Posterior cingulate gyrus (tissue), 11 donors: ENCODE data around the gene PRR5.
A peak's percentile ranks its signal among the peaks of the same experiment; 100 is the strongest.

Experiments used
- DNase-seq, 10 donors: peaks; one replicate each; pipeline versions ENCODE4 v3.0.0 to v3.0.0-alpha.2; 2020 to 2021; ENCODE audit warnings: mixed read lengths in 3 of 10
- intact Hi-C: fragments of 100-400 bp; cut with DNase I; formaldehyde crosslinking; loops from one replicate; pipeline ENCODE4 v1.15.1; 2023

PRR5 gene

DNA sequence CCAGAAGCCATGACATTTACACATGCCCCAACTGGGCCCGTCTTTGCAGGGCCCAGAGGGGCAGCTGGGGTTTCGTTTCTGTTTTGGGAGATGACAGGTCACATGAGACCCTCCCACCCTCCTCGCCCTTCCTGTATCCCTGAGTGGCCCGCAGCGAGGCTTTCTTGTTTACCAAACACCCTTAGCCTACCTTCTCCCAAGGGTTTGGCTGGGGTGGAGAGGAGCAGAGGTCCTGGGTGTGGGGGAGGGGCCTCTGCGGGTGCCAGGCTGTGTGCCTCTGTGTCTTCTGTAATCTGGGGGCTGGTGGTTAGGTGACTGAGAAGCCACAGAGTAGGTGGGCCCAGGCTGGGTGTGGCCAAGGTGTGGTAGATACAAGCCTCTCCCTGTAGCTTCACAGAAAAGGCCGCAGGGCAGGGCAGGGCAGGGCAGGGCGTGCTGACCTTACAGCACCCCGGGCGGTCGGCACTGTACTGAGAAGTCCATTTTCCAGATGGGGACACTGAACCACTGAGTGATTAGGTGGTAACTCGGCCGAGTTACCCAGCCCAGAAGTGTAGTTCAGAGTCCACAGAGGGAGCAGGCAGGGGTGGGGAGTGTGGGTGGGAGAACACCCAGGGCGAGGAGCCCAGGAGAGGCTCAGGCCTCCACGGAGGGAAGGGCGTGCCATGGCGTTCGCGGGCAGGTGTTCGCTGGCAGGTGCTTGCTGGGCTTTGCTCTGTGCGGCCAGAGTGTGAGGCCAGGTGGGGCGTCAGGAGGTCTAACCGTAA is 8.7 kb downstream of the PRR5 start:
- intact Hi-C loops: no loop called here
- DNase-seq: no peak

DNA sequence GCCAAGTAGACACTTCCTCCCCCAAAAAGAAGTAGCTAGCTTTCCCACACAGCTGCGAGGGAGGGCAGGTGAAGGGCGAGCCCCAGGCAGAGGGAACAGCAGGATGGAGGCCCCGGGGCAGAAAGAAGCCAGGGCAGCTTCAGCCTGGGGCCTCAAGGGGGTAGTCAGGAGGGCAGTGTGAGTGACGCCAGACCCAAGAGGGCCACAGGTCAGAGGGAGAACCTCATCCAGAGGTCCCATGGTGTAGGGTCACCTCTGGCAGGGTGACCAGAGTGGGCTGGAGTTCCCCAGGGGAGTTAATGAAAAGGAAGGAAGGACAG is 9.2 kb downstream of the PRR5 start:
- intact Hi-C loops: no loop called here
- DNase-seq: no peak

DNA sequence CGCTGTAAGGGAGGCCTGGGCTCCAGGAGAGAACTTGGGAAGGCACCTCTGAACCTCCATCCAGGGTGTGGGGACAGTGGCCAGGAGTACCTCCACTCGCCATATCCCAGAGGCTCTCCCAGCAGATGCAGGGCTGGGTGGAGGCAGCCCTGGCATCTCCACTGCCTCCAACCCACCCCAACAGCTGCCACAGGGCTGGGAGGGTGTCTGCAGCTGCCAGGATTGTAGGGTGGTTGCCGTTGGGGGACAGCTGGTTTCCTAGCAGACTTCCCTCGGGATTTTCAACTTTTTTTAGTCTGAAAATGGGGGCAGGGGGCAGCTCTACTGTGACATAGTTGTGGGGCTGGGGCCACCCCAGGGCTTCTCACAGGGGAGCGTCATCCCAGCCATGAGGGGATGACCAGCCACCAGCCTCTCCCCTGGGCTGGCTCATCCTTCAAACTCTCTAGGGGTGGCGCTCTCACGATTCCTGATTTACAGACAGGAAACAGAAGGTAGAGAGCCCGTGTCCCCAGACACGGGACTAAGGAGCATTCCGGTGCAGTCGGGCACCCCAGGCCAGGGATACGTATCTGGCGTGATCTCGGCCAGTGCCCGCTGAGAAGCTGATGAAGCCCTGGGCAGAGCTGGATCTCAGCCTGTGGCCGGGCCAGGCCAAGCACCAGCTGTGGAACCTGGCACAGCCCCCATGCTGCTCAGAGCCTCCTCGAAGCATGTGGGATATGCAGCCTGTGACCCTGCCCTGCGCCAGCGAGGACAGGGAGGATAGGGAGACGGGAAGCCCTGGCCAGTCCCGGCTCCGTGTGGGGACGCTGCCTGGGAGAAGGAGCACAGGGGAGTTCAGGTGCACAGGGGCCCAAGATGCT is 9.9 kb downstream of the PRR5 start:
- intact Hi-C loops: no loop called here
- DNase-seq: peak in 3 of 10 donors; percentile 35 to 94 (median 37)

DNA sequence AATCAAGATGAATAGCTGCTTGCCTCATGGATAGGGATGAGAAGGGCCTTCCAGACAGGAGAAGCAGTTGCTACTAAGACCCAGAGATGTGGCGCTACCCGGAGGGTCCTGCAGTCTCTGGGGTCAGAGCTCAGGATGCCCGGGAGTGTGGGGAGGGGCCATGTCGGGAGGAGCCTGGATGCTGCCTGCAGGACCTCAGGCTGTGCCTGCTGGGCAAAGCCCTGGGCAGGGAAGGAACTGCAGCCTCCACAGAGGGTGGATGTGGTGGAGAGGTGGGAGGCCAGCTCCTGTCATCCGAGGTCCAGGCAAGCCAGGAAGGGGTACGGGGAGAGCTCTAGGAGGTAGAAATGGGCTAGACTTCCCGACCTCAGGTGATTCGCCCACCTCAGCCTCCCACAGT is 11.0 kb downstream of the PRR5 start:
- intact Hi-C loops: no loop called here
- DNase-seq: no peak

DNA sequence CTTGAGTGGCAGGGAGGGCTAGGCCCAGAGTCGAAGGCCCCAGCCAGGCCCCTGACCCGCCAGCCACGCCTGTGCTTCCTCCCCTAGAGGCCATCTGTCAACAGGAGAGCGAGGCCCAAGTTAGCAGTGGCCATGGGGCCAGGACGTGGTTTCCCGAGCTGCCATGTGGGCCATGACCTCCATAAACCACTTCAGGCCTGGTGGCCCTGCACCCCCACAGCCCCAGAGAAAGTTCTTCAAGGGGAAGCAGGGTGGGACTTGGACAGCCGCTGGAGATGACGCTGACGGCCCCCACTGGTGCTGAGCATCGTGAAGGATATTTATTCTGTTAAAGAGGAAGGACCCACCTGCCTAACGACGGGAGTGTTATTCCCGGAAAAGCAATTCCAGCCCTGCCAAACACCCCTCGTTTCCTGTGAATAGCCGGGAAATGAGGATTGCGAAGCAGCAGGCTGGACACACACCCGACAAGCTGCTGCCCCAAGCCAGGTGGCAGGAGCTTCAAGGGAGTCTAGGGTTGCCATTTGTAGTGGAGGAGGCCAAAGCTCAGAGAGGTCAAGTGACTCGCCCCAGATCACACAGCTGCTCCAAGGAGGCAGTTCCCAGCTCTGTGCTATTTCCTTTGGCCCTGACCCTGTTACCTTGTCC is 12.8 kb downstream of the PRR5 start:
- intact Hi-C loops: no loop called here
- DNase-seq: no peak

DNA sequence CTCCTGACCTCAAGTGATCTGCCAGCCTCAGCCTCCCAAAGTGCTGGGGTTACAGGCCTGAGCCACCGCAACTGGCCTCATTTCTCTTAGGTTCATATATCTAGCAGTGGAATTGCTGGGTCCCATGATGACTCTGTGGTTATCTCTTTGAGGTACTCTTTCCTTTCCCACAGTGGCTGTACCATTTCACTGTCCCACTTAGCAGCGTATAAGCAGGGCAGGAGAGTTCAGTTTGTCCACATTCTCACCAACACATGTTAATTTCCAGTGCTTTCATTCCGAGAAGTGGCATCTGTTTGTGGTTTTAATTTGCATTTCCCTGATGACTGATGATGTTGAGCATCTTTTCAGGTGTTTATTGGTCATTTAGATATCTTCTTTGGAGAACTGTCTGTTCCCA is 16.4 kb downstream of the PRR5 start:
- no peak for DNase-seq
- intact Hi-C loops: no loop called here

DNA sequence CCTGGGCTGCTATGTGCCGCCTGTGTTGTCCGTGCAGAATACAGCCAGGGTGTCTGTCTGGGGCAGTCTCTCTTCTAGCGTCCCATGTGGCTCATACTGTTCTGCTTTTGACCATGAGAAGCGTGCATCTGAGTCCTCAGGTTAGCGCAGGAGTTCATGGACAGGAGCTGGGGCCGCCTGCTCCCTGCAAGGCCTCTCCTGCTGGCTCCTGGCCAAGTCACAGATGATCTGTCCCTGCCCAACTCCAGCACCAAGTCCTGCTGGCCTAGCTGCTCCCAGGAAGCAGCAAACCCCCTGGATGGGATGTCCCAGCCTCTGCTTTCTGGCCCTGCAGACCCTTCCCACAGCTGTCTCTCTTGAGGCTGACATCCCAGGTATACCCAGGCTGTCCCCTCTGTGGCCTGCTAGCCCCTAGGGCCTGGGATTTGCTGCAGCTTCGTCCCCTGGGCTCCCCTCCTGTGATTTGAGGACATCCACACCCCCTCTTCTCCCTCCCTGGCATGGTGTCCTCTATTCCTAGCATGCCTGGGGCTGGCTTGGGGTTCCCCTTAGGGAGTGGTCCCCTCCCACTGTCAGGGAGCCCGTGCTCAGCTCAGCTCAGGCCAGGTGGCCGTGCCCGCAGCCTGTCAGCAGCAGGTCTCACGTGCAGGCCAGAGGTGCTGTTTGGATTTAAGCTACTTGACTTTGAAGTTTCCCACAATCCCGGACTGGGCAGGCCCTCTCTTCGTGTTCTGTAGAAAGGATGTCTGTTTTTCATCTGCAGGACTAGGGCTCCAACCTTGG is 17.8 kb downstream of the PRR5 start:
- intact Hi-C loops: no loop called here
- DNase-seq: no peak

DNA sequence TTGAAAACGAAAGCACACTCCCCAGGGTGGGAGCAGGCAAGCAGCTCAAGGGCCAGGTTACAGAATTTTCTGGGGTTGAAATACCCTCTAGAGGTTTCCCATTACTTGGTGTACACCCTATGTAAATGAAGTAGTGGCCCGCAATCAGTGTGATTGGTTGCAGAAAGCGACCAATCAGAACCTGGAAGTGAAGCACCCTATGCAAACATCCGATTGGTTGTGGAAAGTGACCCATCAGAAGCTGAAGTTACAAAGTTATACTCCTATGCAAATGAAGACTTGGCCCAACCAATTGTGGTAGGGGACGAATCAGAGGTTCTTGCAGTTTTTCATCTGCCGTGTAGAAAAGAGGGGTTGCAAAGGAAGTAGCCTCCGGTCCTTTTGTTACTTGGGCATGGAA is 19.2 kb downstream of the PRR5 start:
- intact Hi-C loops: no loop called here
- no peak for DNase-seq

DNA sequence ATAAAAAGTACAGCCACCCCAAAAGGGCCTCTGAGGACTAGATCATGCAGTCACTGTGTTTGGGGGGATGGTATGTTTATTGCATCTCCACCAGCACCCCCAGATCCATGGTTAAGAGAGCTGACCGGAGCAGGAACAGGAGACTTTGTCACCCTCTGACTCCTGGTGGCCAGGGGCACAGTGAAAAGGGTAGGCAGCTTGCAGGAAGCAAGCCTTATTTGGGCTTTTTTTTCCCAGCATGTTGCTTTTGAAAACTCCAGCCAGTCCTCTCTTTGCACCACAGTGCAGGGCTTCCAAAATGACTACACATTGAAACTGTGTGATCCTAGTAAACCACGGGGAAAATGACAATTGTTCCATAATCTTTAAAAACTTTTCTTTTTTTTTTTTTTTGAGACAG is 20.6 kb downstream of the PRR5 start:
- no peak for DNase-seq

DNA sequence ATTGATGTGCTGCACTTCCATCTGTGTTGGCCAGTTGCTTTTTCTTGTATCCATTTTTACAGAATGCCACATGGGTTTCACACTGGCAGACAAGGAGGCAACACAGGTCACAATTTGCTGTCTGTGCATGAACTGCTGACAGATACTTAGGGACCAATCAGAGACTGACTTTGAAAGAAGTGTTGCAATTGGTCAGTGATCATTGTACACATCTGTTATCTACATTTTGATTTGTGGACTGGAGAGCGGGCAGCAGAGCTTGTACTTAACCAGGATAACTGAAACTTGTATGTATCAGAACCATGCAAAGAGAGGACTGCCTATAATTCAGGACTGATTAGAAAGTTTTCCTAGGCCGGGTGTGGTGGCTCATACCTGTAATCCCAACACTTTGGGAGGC is 21.8 kb downstream of the PRR5 start:
- intact Hi-C loops: no loop called here
- DNase-seq: no peak

More for the DNA sequence above, 20.6 kb downstream of the PRR5 start:
- intact Hi-C loops: no loop called here

DNA sequence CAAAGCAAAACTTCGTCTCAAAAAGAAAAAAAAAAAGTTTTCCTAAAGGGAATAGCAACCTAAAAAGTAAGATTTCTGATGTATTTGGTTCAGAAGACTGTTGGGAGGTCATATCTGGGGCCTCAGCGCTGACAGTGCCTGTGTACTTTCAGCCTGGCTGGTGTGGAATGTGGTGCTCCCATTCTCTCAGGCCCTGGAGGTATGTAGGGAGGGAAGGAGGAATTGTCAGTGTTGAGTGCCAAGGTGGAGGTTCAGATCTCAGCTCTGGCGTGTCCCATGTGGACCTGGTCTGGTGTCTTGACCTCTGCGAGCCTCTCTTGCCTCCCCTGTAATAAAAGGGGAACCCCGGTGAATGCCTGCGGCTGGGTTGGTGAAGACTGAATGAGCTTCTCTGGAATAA is 22.4 kb downstream of the PRR5 start:
- DNase-seq: no peak
- intact Hi-C loops: no loop called here

DNA sequence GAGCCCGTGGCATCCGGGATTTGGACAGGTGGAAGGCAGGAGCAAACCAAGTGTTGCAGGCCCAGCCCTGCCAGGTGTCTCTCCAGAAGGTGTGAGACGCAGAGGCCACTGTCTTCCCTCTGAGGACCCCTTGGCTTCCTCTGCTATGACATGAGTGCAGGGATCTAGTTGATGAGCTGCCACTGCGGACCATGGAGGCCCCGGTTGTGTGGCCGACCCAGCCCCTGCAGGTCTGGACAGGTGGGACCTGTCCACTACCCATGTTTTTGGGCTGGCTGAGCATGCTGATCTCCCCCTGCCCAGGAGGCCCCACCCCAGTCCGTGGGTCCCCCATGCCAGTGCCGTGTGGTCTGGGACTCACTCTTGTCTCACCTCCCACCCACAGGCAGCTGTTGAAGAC is 22.9 kb downstream of the PRR5 start:
- no peak for DNase-seq
- intact Hi-C loops: no loop called here

DNA sequence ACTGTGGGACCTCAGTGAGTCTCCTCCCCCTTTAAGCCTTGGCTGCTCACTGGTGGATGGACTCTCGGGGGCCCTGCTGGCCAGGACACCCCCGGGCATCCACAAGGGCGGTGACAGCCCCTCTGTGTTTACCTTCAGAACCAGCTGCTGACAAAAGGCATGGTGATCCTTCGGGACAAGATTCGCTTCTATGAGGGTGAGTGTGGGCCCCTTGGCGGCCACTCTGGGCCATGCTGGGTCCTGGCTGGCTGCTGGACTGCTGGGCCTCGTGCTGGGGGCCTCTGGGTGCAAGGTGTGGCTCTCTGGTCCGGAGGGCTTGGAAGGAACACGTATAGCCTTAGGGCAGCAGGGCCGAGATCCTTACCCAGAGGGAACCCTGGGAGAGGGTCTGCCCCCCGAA is 24.4 kb downstream of the PRR5 start:
- intact Hi-C loops: no loop called here
- DNase-seq: no peak

DNA sequence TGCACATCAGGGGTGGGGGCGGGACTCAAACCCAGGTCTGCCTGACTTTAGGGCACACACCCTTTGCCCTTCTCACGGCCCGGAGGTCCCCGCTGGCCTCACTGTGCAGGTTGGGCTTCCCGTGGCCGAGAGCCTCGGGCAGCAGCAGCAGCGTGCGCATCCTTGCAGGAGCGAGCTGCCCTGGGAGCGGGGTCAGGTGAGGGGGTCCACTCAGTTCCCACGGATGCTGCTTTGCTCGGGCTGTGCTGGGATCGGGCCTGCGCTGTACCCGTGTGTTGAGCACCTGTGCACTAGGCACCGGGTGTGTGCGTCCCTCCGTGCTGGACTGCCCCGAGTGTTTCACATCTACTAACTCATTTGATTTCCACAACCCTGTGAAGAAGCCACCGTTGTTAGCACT is 25.1 kb downstream of the PRR5 start:
- no peak for DNase-seq
- intact Hi-C loops: no loop called here

DNA sequence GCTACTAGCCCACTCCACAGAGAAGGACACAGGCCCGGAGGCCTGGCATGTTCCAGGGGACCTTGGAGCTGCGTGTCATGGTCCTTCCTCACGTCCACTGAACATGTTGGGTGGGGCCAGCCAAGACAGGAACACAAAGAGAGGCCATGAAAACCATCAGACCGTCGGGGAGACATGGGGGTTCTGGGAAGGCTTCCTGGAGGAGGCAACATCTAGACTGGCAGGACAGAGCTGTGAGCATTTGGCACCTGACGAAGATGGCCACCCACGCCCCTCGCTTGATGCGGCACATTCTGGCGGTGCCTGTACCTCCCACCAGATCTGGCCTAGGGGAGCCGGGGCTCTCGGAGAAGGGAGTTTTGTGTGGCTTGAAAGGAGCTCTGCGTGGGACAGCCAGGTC is 25.7 kb downstream of the PRR5 start:
- DNase-seq: no peak
- intact Hi-C loops: no loop called here

DNA sequence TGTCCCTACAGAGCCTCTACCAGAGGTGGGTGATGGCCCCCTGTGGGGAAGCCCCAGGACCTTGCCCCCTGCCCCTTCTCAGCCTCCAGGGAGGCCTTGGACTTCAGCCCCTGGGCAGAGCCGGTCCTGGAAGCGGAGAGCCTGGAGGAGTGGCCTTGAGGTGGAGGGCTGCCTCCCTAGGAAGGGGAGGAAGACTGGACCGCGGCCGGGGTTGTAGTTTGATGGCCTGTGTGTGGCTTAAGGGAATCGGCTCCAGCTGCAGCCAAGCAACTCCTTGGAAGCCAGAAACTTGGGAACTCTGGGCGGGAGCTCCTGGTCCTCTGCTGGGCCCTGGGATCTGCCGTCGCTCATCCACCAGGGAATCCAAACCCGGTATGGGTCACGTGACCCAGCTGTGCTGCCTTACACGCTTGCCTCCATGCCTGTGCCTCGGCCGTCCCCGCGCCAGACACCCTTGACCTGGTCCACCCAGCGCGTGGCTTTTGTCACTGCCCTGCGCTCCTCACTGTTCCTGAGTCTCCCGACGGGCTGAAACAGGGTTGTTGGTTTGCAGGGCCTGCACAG is 26.8 kb downstream of the PRR5 start:
- no peak for DNase-seq
- intact Hi-C loops: no loop called here

DNA sequence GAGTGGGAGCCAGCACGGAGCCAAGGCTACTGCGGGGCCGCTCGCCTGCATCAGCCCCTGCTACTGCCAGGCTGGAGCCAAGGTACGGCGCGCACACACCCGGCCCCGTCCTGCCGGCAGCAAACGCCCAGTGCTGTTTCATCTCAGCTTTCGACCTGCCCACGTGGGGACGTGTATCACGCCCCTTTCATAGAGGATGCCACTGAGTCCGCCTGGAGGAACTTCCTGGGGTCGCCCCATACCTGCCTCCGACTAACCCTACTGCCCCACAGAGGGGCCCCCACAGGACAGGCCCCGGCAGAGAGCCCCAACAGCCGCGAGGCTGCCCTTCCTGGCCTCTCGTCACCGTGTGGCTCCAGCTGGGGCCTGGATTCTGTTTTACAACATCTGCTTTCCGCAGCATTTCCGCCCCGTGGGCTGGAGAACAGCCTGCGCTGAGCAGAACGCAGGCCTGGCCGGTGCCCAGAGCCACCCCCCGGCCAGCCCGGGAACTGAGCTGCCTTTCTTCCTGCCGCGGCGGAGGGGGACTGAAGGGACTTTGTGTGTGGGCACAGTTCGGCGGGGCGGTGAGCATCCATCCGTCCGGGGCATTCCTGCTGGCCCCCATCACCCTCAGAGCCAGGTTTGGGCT is 27.5 kb downstream of the PRR5 start:
- intact Hi-C loops: no loop called here
- DNase-seq: peak; percentile 50 to 96 (median 71)

DNA sequence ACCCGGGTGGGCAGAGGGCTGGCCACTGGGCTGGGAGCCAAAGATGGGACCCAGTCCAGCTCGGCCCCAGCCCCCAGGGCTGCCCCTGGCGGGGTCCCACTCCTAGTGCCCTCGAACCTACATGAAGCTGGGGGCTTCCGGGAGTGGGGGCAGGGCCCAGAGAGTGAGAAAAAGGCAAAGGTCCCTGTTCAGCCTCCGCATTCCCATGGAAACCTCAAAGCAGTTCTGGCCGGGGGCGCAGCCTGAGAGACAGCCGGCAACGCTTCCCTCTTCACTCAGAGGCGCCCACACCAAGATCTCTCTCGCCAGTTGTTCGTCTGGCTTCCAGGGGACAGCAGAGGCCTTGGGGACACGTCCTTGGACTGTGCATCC is 28.0 kb downstream of the PRR5 start:
- intact Hi-C loops: no loop called here
- DNase-seq: no peak

DNA sequence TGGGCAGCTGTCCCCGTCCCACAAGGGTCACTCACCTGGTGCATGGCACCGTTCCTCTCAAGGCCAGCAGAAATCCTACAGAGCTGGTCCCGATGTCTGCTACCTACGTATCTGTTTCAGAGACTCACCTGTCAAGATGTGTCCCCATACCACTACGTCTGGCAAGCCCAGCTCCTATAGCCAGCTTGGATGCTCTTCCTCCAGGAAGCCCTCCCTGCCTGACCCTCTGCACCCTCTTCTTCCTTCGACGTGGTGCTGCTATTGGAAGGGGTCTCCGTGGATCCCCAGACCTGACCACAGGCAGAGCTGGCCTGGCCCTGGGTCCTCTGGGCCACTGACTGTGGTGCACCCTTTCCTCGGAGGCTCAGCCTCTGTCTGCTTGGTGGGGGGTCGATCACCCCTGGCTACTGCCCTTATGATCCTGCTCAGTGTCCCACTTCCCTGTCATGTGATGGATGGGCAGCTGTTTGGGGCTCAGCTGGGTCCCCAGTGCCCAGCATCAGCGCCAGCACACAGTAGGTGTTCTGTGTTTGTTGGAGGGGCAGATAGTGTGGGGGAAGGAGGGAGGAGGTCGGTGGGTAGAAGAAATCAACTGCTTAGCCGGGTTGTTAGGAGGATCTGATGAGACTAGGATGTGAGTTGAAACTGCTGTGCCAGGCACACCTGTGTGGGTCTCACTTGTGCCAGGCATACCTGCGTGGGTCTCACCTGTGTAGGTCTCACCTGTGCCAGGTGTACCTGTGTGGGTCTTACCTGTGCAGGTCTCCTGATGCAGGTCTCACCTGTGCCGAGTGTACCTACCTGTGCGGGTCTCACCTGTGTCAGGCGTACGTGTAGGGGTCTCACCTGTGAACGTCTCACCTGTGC is 28.7 kb downstream of the PRR5 start:
- no peak for DNase-seq
- intact Hi-C loops: no loop called here
